HG03521 (cell line): Measurements from ENCODE around the gene TMEM98.
"Not testable (repeated sequence)": the region's sequence is repeated elsewhere in the genome, so short reads cannot be mapped to it uniquely, and the experiment has no call there.

Experiments used
- ATAC-seq: cut with Tn5 transposase; IDR thresholded peaks from one replicate; pipeline ENCODE4 v1.9.1; 2021; ENCODE audit warnings: mild to moderate bottlenecking, moderate library complexity; ENCODE audit not compliant: unreplicated experiment

Gene TMEM98

GRCh38 chr17:32927724-32928585 is at the start of gene TMEM98:
Gene TMEM98, plus strand, starts transcription at chr17:32928153. Its CDS starts 3,376 bp downstream, at chr17:32931529.
- ATAC-seq, result no peak

GRCh38 chr17:32878211-32878610 is 49.7 kb upstream of the TMEM98 start:
- no peak for ATAC-seq

- no peak for ATAC-seq
These were observed 48.8 kb upstream of the TMEM98 start for GRCh38 chr17:32879134-32879533.

GRCh38 chr17:32880671-32881453 is 47.1 kb upstream of the TMEM98 start:
- no peak for ATAC-seq

GRCh38 chr17:32882029-32882428 is 45.9 kb upstream of the TMEM98 start:
- no peak for ATAC-seq

GRCh38 chr17:32882734-32883133 is 45.2 kb upstream of the TMEM98 start:
- ATAC-seq, result no peak

- not testable (repeated sequence) for ATAC-seq
These were observed 41.0 kb upstream of the TMEM98 start for GRCh38 chr17:32886951-32887350.

- not testable (repeated sequence) for ATAC-seq
These were observed 40.5 kb upstream of the TMEM98 start for GRCh38 chr17:32887410-32887809.

- no peak for ATAC-seq
These were observed 33.7 kb upstream of the TMEM98 start for GRCh38 chr17:32894245-32894644.

- no peak for ATAC-seq
These were observed 31.2 kb upstream of the TMEM98 start for GRCh38 chr17:32896647-32897258.

GRCh38 chr17:32899236-32900013 is 28.5 kb upstream of the TMEM98 start:
- no peak for ATAC-seq

- no peak for ATAC-seq
These were observed 26.2 kb upstream of the TMEM98 start for GRCh38 chr17:32901743-32902142.

- no peak for ATAC-seq
These were observed 23.9 kb upstream of the TMEM98 start for GRCh38 chr17:32903774-32904673.

GRCh38 chr17:32904891-32905290 is 23.1 kb upstream of the TMEM98 start:
- ATAC-seq, result no peak

GRCh38 chr17:32907583-32907982 is 20.4 kb upstream of the TMEM98 start:
- no peak for ATAC-seq

GRCh38 chr17:32909787-32910369 is 18.1 kb upstream of the TMEM98 start:
- no peak for ATAC-seq

GRCh38 chr17:32910769-32911168 is 17.2 kb upstream of the TMEM98 start:
- no peak for ATAC-seq

GRCh38 chr17:32912218-32912897 is 15.6 kb upstream of the TMEM98 start:
- no peak for ATAC-seq

- ATAC-seq, result no peak
These were observed 14.4 kb upstream of the TMEM98 start for GRCh38 chr17:32913593-32913992.
